PFSK-1 (cell line): Measurements from ENCODE around the gene LAS1L.

Experiments
- POLR2AphosphoS5 ChIP-seq: IDR thresholded peaks from 2 replicates; pipeline ENCODE4 v1.6.1; 2012; ENCODE audit warnings: low read depth, mild to moderate bottlenecking, control low read depth, low read length, moderate library complexity
- TAF1 ChIP-seq: IDR thresholded peaks from 2 replicates; pipeline ENCODE4 v1.6.1; 2012; ENCODE audit warnings: low read length, control low read depth, borderline replicate concordance; ENCODE audit not compliant: insufficient read depth

GRCh38 chrX:65582450-65583082 is 48.0 kb upstream of the LAS1L start:
- no peak for TF ChIP-seq TAF1
- TF ChIP-seq POLR2AphosphoS5, result no peak
